HT1080 (cell line): Measurements from ENCODE around the gene HRH3. TPM values are rescaled to one million over a fixed set of nuclear protein-coding genes. Genes with fewer than 3 reads are reported as not detected.

Experiments
- DNase-seq: peaks from one replicate; pipeline ENCODE4 v3.0.0-alpha.2; 2015; ENCODE audit warnings: low read depth
- total RNA-seq: library from RNA; depleted of rRNA; stranded (reverse); fragments of >200 nt; shearing (Covaris generic); gene quantifications from 2 replicates; pipeline ENCODE4 v1.2.3, GENCODE V29; 2014

Gene HRH3
- total RNA-seq, 1 experiment from 2014 or later: not detected

GRCh38 chr20:62244644-62245108, 24.6 kb upstream of the HRH3 start:
- DNase-seq: no peak

GRCh38 chr20:62243906-62244515, 23.9 kb upstream of the HRH3 start:
- DNase-seq: no peak

- DNase-seq: no peak
These were observed 23.0 kb upstream of the HRH3 start for GRCh38 chr20:62243106-62243505.

- DNase-seq: no peak
These were observed 22.1 kb upstream of the HRH3 start for GRCh38 chr20:62242176-62242575.

GRCh38 chr20:62241506-62241905, 21.4 kb upstream of the HRH3 start:
- DNase-seq: no peak

GRCh38 chr20:62240020-62240685, 20.1 kb upstream of the HRH3 start:
- DNase-seq: no peak

GRCh38 chr20:62239278-62239879, 19.3 kb upstream of the HRH3 start:
- DNase-seq: no peak

- DNase-seq: no peak
These were observed 18.6 kb upstream of the HRH3 start for GRCh38 chr20:62238569-62239277.

- peak; percentile 97 for DNase-seq
These were observed 17.9 kb upstream of the HRH3 start, which contains the start of gene OSBPL2 for GRCh38 chr20:62237801-62238568. OSBPL2 (plus strand) TSS chr20:62238521; CDS start chr20:62256185, 17,664 bp downstream.

- DNase-seq: no peak
These were observed 17.4 kb upstream of the HRH3 start for GRCh38 chr20:62237514-62237800.

- DNase-seq: no peak
These were observed 16.9 kb upstream of the HRH3 start for GRCh38 chr20:62236766-62237513.

- DNase-seq: no peak
These were observed 16.1 kb upstream of the HRH3 start for GRCh38 chr20:62236200-62236599.

GRCh38 chr20:62235777-62236157, 15.7 kb upstream of the HRH3 start:
- DNase-seq: no peak

- no peak for DNase-seq
These were observed 15.1 kb upstream of the HRH3 start for GRCh38 chr20:62235001-62235776.

- no peak for DNase-seq
These were observed 14.3 kb upstream of the HRH3 start for GRCh38 chr20:62234339-62234738.

GRCh38 chr20:62233684-62234083, 13.6 kb upstream of the HRH3 start:
- DNase-seq: no peak

- no peak for DNase-seq
These were observed 12.9 kb upstream of the HRH3 start for GRCh38 chr20:62232770-62233645.

GRCh38 chr20:62232194-62232593, 12.1 kb upstream of the HRH3 start:
- no peak for DNase-seq

- no peak for DNase-seq
These were observed 11.2 kb upstream of the HRH3 start for GRCh38 chr20:62231292-62231691.
